Liver (tissue), 9 donors: ENCODE measurements around the gene PLXNB1. TPM values are rescaled to one million over a fixed set of nuclear protein-coding genes. Genes with fewer than 3 reads are reported as not detected.

Source experiments
- DNase-seq: peaks from one replicate; pipeline ENCODE4 v3.0.0-alpha.2; 2017; ENCODE audit warnings: low spot score
- H3K27ac ChIP-seq, 2 donors: one replicate each; pipeline ENCODE4 v1.7.0; 2013; ENCODE audit warnings: inconsistent platforms in 2 of 2, low read length in 2 of 2, control low read depth in 1 of 2, low read depth in 1 of 2, mild to moderate bottlenecking in 1 of 2
- H3K27me3 ChIP-seq, 4 donors: one replicate each; pipeline versions ENCODE4 v1.6.1 to v1.7.0; 2013; ENCODE audit warnings: low read length in 3 of 4, inconsistent platforms in 1 of 4, mild to moderate bottlenecking in 1 of 4, moderate library complexity in 1 of 4; ENCODE audit not compliant: control insufficient read depth in 4 of 4, insufficient read depth in 4 of 4
- H3K36me3 ChIP-seq, 4 donors: one replicate each; pipeline versions ENCODE4 v1.6.1 to v1.7.0; 2013; ENCODE audit warnings: low read length in 3 of 4, mild to moderate bottlenecking in 3 of 4, low read depth in 1 of 4, moderate library complexity in 1 of 4; ENCODE audit not compliant: control insufficient read depth in 4 of 4, insufficient read depth in 3 of 4
- H3K4me1 ChIP-seq, 4 donors: one replicate each; pipeline versions ENCODE4 v1.6.1 to v1.7.0; 2013; ENCODE audit warnings: low read length in 3 of 4, mild to moderate bottlenecking in 3 of 4, moderate library complexity in 1 of 4; ENCODE audit not compliant: control insufficient read depth in 4 of 4, insufficient read depth in 4 of 4
- H3K4me3 ChIP-seq, 3 donors: one replicate each; pipeline versions ENCODE4 v1.6.1 to v1.7.0; 2013; ENCODE audit warnings: low read length in 3 of 3, control low read depth in 1 of 3, low read depth in 1 of 3, mild to moderate bottlenecking in 1 of 3
- H3K9ac ChIP-seq, 2 donors: one replicate each; pipeline ENCODE4 v1.7.0; 2013; ENCODE audit warnings: low read length in 2 of 2, mild to moderate bottlenecking in 2 of 2, moderate library complexity in 2 of 2, control low read depth in 1 of 2, low read depth in 1 of 2
- H3K9me3 ChIP-seq, 4 donors: one replicate each; pipeline versions ENCODE4 v1.6.1 to v1.7.0; 2013; ENCODE audit warnings: low read length in 3 of 4; ENCODE audit not compliant: control insufficient read depth in 4 of 4
- ATF3 ChIP-seq: IDR thresholded peaks from 2 replicates; pipeline ENCODE4 v1.6.1; 2016; ENCODE audit warnings: antibody characterized with exemption
- CTCF ChIP-seq: fragments of 150-350 bp; IDR thresholded peaks from 2 replicates; pipeline ENCODE4 v1.5.1; 2017; ENCODE audit warnings: improper control_type of control experiment, low read depth, low read length; ENCODE audit not compliant: missing input control
- EGR1 ChIP-seq, 2 donors: IDR thresholded peaks; 2 replicates each; pipeline ENCODE4 v1.6.1; 2016 to 2018; ENCODE audit warnings: antibody characterized with exemption in 2 of 2, low read depth in 2 of 2
- FOXA1 ChIP-seq: IDR thresholded peaks from 2 replicates; pipeline ENCODE4 v1.6.1; 2016; ENCODE audit warnings: antibody characterized with exemption
- FOXA2 ChIP-seq: IDR thresholded peaks from 2 replicates; pipeline ENCODE4 v1.6.1; 2016; ENCODE audit warnings: antibody characterized with exemption
- GABPA ChIP-seq, 2 donors: IDR thresholded peaks in 1 of 2; conservative IDR thresholded peaks in 1 of 2; 2 replicates each; pipeline ENCODE4 v1.6.1; 2016; ENCODE audit warnings: antibody characterized with exemption in 2 of 2, mild to moderate bottlenecking in 1 of 2, moderate library complexity in 1 of 2
- HNF4A ChIP-seq, 2 donors: conservative IDR thresholded peaks; 2 replicates each; pipeline ENCODE4 v1.6.1; 2016; ENCODE audit warnings: antibody characterized with exemption in 2 of 2, mild to moderate bottlenecking in 2 of 2
- HNF4G ChIP-seq: IDR thresholded peaks from 2 replicates; pipeline ENCODE4 v1.6.1; 2016; ENCODE audit warnings: antibody characterized with exemption
- JUND ChIP-seq, 2 donors: IDR thresholded peaks; 2 replicates each; pipeline ENCODE4 v1.6.1; 2016; ENCODE audit warnings: antibody characterized with exemption in 2 of 2
- MAX ChIP-seq: IDR thresholded peaks from 2 replicates; pipeline ENCODE4 v1.6.1; 2016; ENCODE audit warnings: antibody characterized with exemption
- NR2F2 ChIP-seq: IDR thresholded peaks from 2 replicates; pipeline ENCODE4 v1.6.1; 2016; ENCODE audit warnings: antibody characterized with exemption
- RAD21 ChIP-seq, 2 donors: IDR thresholded peaks; 2 replicates each; pipeline ENCODE4 v1.6.1; 2016; ENCODE audit warnings: antibody characterized with exemption in 2 of 2, mild to moderate bottlenecking in 2 of 2
- REST ChIP-seq: IDR thresholded peaks from 2 replicates; pipeline ENCODE4 v1.6.1; 2016; ENCODE audit warnings: antibody characterized with exemption, mild to moderate bottlenecking
- RXRA ChIP-seq, 2 donors: IDR thresholded peaks; 2 replicates each; pipeline ENCODE4 v1.6.1; 2017 to 2018; ENCODE audit warnings: antibody characterized with exemption in 2 of 2, mild to moderate bottlenecking in 1 of 2
- SP1 ChIP-seq: IDR thresholded peaks from 2 replicates; pipeline ENCODE4 v1.6.1; 2018; ENCODE audit warnings: antibody characterized with exemption, mild to moderate bottlenecking
- TAF1 ChIP-seq: conservative IDR thresholded peaks from 2 replicates; pipeline ENCODE4 v1.6.1; 2016; ENCODE audit warnings: antibody characterized with exemption, mild to moderate bottlenecking
- YY1 ChIP-seq: IDR thresholded peaks from 2 replicates; pipeline ENCODE4 v1.6.1; 2016; ENCODE audit warnings: antibody characterized with exemption, mild to moderate bottlenecking
- ZBTB33 ChIP-seq: IDR thresholded peaks from 2 replicates; pipeline ENCODE4 v1.6.1; 2016; ENCODE audit warnings: antibody characterized with exemption
- WGBS: extraction: QIAGEN DNeasy Blood & Tissue Kit; methylation state at CpG from one replicate; pipeline ENCODE4 v1.1.7; 2013; 5-methylcytosine and 5-hydroxymethylcytosine counted together
- polyA plus RNA-seq, 2 donors: library from polyadenylated mRNA; stranded (reverse) in 1 of 2; unstranded in 1 of 2; fragments of 200-250 nt in 1 of 2; fragments of >200 nt in 1 of 2; fragmentation: Nextera tagmentation in 1 of 2; extraction: Ambion mirVana in 1 of 2; gene quantifications; one replicate each; pipeline versions ENCODE4 v1.2.1 to v1.2.3, GENCODE V29; 2013 to 2015
- total RNA-seq, 2 donors: library from RNA; depleted of rRNA; stranded (reverse); fragments of >200 nt; gene quantifications; one replicate each; pipeline ENCODE4 v1.2.3, GENCODE V29; 2014
- donor health status: healthy.
- donor health status: healthy.
- donor health status: healthy.
- donor health status: healthy.
- donor health status: healthy.

The PLXNB1 gene
- total and polyA plus RNA-seq, 4 donors = 38.1 to 204 (median 72.9) TPM

GRCh38 chr3:48356419-48356818 lies 73.5 kb downstream of the PLXNB1 start:
- Histone ChIP-seq H3K4me1 (no peaks in the 10 kb centered on the region), H3K36me3 (no peaks in the 10 kb centered on the region), H3K9me3 (no peaks in the 10 kb centered on the region), H3K27me3 (no peaks in the 10 kb centered on the region), H3K9ac (no peak overlapping the region), H3K27ac (no peak overlapping the region), H3K4me3 (no peak overlapping the region)
- 79% methylated on average over 1 of the region's 1 CpG for WGBS
- DNase-seq = no peak
- TF ChIP-seq RAD21 (IDR thresholded peaks at IDR 0.05) (no peak), YY1 (no peak), REST (no peak), FOXA1 (no peak)

- Histone ChIP-seq H3K9ac (no peak overlapping the region), H3K36me3 (no peaks in the 10 kb centered on the region), H3K9me3 (no peaks in the 10 kb centered on the region), H3K4me1 (no peaks in the 10 kb centered on the region), H3K4me3 (no peak overlapping the region), H3K27me3 (no peaks in the 10 kb centered on the region), H3K27ac (no peak overlapping the region)
- TF ChIP-seq HNF4G (no peak), HNF4A (conservative IDR thresholded peaks at IDR 0.05) (no peak), YY1 (no peak), ZBTB33 (no peak), SP1 (no peak), GABPA (IDR thresholded peaks at IDR 0.05 in 1 of 2, conservative IDR thresholded peaks at IDR 0.05 in 1 of 2) (no peak), ATF3 (no peak), EGR1 (IDR thresholded peaks at IDR 0.05; ENCODE audit: low read depth in 2 of 2) (no peak), REST (no peak), RXRA (IDR thresholded peaks at IDR 0.05) (no peak), NR2F2 (no peak), JUND (IDR thresholded peaks at IDR 0.05) (no peak), FOXA2 (no peak), FOXA1 (no peak), TAF1 (no peak), CTCF (no peak), RAD21 (IDR thresholded peaks at IDR 0.05) (no peak), MAX (no peak)
- WGBS = 93% methylated on average over 4 of the region's 4 CpGs
- no peak for DNase-seq
These were observed 75.9 kb downstream of the PLXNB1 start for GRCh38 chr3:48353987-48354386.
